ELF-1 (cell line): ENCODE data around the gene MTMR4.
"Not testable (repeated sequence)": the region's sequence is repeated elsewhere in the genome, so short reads cannot be mapped to it uniquely, and the experiment has no call there.

ENCODE experiments used
- DNase-seq: peaks from one replicate; pipeline ENCODE4 v3.0.0-alpha.2; 2016; ENCODE audit warnings: low read depth, low spot score

The MTMR4 gene

DNA sequence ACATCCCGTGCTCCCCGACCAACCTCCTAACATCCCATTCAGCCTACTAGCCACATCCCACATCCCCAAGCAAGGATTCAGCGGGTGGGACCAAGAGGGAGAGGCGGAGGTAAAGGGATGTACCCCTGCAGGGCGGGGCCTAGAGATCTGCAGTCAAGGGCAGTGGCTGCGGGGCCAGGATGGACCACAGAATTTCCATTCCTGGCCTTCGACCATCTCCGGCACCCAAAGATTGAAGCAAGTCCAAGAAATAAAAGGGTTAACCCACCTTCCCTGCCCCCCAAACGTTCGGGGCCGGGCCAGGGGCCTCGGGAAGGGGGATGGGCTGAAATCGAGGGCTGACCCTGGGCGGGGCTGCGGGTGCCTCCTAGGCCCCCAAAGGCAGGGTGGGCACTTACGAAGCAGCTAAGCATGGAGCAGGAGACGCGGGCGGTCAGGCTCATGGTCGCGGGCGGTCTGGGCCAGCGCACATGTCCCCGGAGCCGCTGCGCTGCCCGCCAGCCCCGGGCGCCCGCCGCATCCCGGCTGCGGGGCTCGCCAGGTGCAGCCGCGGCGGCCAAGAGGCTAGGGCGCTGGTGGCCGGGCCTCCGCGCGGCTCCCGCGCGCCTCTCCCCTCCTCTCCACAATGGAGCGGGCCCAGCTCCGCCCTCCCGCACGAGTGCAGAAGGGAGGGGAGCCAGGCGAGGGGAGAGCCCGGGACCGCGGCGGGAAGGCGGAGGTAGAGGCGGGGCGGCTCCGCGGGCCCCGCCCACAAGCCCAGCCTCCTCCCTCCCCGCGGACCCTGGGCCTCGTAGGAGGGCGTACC is at the start of gene MTMR4:
Gene MTMR4, minus strand, starts transcription at position 674 of the 805 bp plus-strand sequence. Its CDS starts 231 bp downstream, at position 443.
- DNase-seq: peak; percentile 91

GRCh38 chr17:58560511-58560910 is 46.1 kb upstream of the MTMR4 start:
- DNase-seq: no peak

DNA sequence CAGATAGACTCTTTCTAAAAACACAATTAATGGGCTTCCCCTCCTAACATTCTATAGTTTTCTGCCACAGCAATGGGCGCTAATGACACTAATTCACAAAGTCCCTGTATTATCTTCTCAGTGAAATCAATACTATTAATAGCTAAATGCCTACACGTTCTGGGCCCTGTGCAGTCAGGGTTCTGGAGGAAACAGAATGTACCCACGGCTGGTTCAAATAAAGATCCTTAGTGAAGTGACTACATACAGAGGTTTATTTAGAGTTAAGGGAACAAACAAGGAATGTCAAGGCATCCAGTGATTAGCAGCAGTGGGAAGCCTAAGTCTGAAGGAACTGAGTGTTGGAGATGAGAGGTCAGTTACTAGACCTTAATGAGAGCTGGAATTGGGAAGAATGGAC is 43.5 kb upstream of the MTMR4 start:
- DNase-seq: no peak

DNA sequence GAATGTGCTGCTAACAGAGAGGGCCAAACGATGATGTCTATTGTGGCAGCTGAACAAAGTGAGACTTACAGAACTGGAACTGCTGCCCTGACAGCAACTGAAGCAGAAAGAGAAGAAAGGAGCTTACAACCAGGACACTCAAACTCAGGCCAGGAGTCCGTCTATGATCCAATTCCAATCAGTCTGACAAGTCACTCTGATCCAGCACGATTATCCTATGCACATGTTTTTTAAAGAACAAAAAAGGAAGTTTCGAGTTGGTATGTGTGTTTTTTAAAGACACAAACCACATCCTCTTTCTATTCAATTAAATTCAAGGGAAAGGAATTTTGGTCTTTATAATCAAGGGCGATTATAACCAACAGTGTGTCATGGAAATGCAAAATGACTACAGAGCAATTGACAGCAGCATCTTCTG is 42.4 kb upstream of the MTMR4 start:
- DNase-seq: no peak

DNA sequence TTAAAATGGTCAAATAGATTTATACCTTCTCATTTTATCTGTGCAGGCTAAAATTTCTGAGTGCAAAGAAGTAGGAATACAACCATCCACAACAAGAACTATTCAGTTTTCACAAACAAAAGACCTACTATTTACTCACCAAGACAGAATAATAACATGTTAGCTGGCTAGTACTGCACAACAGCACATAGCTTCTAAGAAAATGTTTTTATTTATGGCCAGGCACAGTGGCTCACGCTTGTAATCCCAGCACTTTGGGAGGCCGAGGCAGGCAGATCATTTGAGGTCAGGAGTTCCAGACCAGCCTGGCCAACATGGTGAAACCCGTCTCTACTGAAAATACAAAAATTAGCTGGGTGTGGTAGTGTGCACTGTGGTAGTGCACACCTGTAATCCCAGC is 40.7 kb upstream of the MTMR4 start:
- DNase-seq: not testable (repeated sequence)

DNA sequence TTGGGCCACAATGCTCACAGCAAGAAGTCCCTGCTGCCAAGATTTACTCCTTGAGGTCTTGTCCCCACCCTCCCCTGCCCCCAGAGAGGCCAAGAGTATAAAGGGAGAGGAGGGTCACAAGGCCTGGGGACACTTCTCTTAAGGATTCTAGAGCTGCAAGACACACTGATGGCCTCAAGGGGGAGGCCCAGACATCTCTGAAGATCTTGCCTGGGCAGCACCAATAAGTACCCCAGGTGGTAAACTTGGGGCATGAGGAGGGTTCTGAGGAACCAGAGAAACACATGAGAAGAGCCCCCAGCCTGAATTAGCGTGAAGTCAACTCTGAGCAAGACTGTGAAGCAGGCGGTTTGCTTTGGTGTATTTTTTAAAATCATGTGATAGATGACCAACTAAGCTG is 26.8 kb upstream of the MTMR4 start:
- peak; percentile 22 for DNase-seq

- no peak for DNase-seq
Measured at GRCh38 chr17:58539698-58540097, 25.3 kb upstream of the MTMR4 start.

- DNase-seq: no peak
Measured at GRCh38 chr17:58538811-58539409, 24.5 kb upstream of the MTMR4 start.

- DNase-seq: no peak
Measured at GRCh38 chr17:58537266-58537665, 22.8 kb upstream of the MTMR4 start.

DNA sequence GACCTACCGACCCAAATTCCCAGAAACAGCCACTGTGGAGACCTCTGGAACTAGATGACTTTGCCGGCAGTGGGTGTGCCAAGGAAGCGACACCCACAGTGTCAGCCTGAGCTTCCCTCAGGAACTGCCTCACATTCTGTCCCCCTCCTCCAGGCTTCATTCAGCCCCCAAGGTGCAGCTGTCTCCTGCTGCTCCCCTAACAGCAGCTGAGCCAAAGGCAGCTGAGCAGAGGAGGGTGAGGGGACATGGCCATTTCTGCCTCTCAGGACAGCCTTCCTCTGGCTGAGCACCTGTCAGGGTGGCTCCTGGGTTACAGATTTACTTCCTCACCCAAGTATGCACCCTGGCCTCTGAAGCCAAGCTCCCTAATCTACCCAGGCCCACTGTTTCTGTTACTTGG is 22.1 kb upstream of the MTMR4 start:
- DNase-seq: no peak

DNA sequence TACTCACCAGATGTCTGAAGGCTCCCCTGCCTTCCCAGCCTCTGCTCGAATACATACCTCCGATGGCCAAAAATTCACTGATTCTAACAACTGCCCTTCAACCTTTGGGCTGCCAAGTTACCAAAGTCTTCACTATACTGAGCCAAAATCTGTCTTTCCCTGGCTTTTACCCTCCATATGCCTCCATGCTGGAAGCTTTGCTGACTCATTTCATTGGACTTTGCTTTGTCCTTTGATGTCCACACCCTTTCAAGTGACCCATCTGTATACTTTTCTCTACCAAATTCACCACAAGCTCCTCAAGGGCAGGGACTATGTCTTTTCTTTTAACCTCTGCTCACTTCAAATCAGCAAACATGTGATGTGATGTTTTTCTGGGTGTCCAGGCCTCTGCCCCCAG is 21.0 kb upstream of the MTMR4 start:
- no peak for DNase-seq

DNA sequence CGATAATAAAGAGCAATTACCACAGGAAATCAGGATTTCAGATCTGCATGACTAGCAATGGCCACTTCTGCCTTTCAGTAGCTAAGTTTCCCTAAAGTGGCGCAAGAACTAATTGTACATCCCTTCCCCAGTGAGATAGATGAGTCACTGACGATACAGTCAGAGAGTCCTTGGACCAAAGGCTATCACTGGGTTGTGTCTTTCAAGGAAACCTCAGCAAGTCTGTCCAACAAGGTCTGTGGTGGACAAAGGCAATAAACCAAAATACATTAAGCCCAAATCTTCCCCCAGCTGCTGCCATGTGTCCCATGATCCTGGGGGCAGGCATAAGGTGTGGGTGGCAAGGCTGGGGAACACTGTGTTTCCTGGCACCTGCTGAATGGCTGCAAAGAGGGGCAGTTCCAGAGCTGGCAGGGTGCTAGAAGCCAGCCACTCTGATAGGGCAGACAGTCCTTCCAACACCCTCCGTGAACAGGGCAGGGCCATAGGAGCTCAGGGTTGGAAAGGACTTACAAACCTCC is 20.5 kb upstream of the MTMR4 start:
- DNase-seq: no peak

DNA sequence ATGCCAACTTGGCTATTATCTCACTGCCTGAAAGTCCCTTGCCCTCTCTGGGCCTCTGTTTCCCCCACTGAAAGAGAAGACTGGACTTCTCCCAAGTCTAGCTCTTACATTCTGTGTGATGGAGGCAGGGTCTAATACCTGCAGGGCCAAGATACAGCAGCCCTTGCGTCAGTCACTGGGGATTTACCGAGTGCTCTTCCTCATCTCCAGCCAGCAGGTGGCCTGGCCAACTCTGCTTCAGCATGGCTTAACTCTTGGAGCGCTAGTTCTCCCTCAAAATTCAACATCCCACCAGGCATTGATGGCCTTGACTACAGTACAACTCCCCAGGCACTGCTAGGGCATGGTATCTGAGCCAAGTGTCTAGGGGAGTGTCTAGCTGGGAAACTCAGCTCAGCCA is 19.9 kb upstream of the MTMR4 start:
- DNase-seq: no peak

- DNase-seq: no peak
Measured at GRCh38 chr17:58533616-58534188, 19.3 kb upstream of the MTMR4 start.

- DNase-seq: no peak
Measured at GRCh38 chr17:58532555-58532951, 18.1 kb upstream of the MTMR4 start.

DNA sequence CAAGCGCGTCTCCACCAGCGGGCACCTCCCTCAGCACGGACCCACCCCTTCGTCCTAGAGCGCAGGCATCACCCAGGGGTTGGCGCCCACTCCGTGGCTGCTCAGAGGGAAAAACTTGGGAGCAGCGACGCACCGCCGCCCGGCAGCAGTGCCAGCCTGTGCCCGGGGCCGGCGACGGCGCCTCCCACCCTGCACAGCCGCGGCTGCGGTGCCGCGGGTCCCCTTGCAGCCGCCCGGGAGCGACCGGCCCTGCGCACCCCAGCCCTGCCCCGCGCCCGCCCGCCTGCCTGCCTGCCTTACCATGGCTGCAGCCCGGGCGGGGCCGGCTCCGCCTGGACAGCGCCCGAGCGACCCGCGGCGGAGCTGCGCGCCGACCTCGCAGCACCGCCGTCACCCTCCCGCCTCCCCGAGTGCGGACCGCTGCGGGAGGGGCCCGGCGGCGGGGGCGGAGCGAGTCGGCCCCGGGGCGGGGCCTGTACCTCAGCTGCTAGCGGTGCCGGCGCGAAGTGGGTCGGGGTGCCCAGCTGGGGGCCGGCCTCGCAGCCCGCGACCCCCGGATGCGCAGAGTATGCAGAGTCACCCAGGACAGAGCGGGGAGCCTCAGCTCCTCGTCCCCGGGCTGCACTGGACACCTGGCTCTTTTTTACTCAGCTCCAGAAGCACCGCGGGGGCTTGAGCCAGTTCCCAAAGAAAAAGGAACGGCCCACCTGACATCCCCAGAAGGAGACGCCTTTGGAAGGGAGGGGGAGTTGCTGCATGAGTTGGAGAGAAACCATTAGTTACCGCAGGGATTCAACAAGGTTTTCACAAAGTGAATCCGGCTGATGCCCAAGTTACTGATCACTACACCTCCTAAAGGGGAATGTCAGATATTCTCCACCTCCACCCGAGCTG is 17.5 kb upstream of the MTMR4 start:
- peak; percentile 65 for DNase-seq

- no peak for DNase-seq
Measured at GRCh38 chr17:58531122-58531521, 16.7 kb upstream of the MTMR4 start.

DNA sequence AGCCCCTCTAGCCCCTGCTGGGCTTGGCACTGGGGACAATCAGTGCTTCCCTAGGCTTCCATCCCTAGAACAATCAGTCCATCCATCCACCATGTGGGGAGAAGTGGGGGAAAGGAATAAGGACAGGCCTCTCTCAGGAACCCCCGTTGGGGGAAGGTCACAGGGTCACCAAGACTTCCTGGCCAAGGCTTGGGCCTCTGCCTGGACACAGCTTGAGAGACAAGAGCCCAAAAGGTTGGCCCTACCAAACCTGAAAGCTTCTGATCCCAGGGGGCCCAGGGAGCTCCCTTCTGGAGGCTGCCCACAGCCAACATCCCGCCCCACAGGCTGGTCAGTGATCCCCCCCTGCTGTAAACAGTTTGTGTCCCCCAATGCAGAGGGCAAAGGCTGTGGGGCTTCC is 16.2 kb upstream of the MTMR4 start:
- no peak for DNase-seq

- peak; percentile 37 for DNase-seq
Measured at GRCh38 chr17:58529275-58529674, 14.8 kb upstream of the MTMR4 start.

- DNase-seq: no peak
Measured at GRCh38 chr17:58528443-58528842, 14.0 kb upstream of the MTMR4 start.

- DNase-seq: no peak
Measured at GRCh38 chr17:58527949-58528348, 13.5 kb upstream of the MTMR4 start.

GRCh38 chr17:58527306-58527705 is 12.9 kb upstream of the MTMR4 start:
- no peak for DNase-seq
